Measurements from ENCODE around the gene EPHB1.

DNA sequence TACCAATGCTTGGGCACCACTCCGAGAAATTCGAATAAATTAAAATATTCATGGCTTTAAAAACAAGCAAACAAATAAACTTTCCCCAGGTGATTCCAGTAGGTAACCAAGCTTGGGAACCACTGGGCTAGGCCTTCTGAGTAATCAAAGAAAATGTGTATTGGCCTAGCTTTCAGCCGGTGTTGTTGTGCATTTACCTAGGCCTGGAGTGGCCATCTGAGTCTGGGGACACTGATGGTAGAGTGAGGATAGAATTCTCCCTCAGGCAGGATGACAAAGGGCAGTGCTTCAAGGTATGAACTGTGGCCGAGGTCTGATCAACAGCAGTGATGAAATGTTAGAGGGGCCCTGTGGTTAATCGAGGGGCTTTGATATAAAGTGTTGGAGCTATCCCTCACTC is 440.5 kb downstream of the EPHB1 start:
- TF ChIP-seq CTCF (IDR thresholded peaks at IDR 0.05) (no peak), POLR2A (IDR thresholded peaks at IDR 0.05) (no peak)

Measured in thyroid gland (tissue), 4 donors.